ENCODE measurements around the gene CCIN.
"Not testable (repeated sequence)": the region's sequence is repeated elsewhere in the genome, so short reads cannot be mapped to it uniquely, and the experiment has no call there.

CCIN gene

GRCh38 chr9:36162211-36162738 is 6.9 kb upstream of the CCIN start:
- no peak for DNase-seq

- peak; percentile 6 to 58 for DNase-seq
Observed at GRCh38 chr9:36163049-36163785, 6.0 kb upstream of the CCIN start.

DNA sequence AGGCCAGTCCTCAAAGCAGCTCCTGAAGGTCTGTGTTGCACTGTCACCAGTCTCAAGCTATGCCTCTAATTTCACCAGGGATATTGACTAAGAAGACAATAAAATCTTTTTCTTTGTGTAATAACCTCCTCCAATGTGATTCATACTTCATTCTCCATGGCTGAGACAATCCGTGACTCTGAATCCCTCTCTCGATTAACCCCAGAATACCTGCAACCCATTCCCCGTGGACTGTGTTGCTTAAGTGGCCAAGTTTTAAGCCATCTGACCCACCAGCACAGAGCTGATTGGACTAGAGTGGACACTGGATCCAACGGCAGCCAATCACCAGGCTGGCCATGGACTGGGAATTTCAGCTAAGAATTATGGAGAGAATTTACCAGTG is 5.4 kb upstream of the CCIN start:
- DNase-seq = no peak

GRCh38 chr9:36164372-36164771 is 4.8 kb upstream of the CCIN start:
- DNase-seq = no peak

- DNase-seq = no peak
Observed at GRCh38 chr9:36164989-36165388, 4.2 kb upstream of the CCIN start.

DNA sequence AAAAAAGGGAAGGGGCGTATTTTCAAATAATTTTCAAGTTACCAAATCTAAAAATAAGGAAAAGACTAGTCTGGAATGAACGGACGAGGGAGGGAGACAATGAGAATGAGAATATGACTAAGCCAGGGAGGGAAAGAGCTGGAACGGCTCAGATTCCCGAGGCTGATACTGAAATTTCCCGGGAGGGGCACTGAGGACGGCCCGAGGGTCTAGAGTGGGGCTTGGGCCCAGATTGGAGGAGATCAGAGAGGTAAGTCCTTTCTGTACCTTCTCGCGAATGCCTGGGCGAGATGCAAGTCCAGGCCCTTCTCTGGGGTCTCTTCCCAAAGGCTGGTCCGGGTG is 3.4 kb upstream of the CCIN start:
- DNase-seq = no peak

- peak; percentile 50 to 85 for DNase-seq
Observed at GRCh38 chr9:36166168-36166927, 2.8 kb upstream of the CCIN start.

GRCh38 chr9:36169708-36170107 is 520 bp downstream of the CCIN start:
- DNase-seq = no peak

DNA sequence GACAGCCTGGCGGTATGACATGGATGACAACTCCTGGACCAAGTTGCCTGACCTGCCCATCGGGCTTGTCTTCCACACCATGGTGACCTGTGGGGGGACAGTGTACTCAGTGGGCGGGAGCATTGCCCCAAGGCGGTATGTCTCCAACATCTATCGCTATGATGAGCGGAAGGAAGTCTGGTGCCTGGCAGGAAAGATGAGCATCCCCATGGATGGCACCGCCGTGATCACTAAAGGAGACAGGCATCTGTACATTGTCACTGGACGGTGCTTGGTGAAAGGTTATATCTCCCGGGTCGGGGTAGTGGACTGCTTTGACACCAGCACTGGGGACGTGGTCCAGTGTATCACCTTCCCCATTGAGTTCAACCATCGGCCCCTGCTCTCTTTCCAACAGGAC is 1.3 kb downstream of the CCIN start:
- DNase-seq = no peak

DNA sequence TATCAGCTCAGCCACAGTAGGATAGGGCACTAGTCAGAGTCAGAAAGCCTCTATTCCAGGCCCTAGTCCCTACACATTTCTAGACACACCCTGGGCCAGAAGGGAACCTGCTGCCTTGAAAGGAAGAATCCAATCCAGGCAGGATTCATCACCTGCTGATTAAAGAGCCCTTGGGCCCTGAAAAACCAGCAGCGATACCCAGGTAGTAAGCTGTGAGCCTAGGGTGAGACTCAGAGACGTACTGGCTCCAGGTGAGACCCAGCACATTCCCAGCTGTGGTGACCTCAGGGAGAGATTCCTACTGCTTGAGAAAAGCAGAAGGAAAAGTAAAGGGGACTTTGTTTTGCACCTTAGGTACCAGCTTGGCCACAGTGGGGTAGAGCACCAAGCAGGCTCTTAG is 4.7 kb downstream of the CCIN start:
- no peak for DNase-seq

GRCh38 chr9:36174271-36174670 is 5.1 kb downstream of the CCIN start:
- DNase-seq = no peak

DNA sequence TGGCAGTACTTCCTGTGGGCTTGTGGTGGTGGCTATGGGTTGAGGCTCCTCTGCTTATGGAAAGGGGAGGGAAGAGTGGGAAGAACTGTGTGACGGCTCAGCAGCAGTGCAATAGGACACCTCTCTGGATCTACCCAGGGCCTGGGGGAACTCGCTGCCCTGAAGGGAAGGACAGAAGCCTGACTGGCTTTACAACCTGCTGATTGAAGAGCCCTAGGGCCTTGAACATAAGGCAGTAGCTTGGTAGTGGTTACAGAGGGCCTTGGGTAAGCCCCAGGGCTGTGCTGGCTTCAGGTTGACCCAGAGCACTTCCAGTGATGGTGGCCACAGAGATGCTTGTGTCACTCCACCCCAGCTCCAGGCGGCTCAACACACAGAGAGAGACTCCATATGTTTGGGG is 5.5 kb downstream of the CCIN start:
- DNase-seq = no peak

- not testable (repeated sequence) for DNase-seq
Observed at GRCh38 chr9:36175209-36175608, 6.0 kb downstream of the CCIN start.

DNA sequence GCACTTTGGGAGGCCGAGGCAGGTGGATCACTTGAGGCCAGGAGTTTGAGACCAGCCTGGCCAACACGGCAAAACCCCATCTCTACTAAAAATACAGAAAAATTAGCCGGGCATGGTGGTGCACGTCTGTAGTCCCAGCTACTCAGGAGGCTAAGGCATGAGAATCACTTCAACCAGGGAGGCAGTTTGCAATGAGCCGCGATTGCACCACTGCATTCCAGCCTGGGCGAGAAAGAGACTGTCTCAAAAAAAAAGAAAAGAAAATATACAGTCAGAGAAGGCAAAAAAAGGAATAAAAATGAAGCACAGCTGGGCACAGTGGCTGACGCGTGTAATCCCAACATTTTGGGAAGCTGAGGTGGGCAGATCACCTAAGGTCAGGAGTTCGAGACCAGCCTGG is 7.3 kb downstream of the CCIN start:
- not testable (repeated sequence) for DNase-seq

GRCh38 chr9:36177571-36177970 is 8.4 kb downstream of the CCIN start:
- no peak for DNase-seq

GRCh38 chr9:36180243-36180642 is 11.1 kb downstream of the CCIN start:
- DNase-seq = not testable (repeated sequence)

DNA sequence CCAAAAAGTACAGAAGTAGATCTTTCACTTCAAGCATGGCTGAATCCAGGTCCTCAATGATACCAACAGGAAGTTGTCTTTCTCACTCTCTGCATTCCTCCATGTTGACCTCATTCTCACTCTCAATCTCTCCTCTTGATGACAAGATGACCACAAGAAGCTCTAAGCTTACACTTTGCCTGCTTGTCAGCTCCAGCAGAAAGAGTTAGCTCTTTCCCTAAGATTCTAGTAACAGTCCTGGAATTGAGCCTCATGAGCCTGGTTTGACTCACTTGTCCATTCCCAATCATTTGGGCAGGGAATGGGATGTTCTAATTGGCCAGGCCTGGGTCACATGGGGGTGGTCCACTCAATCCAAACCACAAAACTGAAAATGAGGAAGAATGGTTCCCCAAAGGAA is 18.2 kb downstream of the CCIN start:
- no peak for DNase-seq

DNA sequence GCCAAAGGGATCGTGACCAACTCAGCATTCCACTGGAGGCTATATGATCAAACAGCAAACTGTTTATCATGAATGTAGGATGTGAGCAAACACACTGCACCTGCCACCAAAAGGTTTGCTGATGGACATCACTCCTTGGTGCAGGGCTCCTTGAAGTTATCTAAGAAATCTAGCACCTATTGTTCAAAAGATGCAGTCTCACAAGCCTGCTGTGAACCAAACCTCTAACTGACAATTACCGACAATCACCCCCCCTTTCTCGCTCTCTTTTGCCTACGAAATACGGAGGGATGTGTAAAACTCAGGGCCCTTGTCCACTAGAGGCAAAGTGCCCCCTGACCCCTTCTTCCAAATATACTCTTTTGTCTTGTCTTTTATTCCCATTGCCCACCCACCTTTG is 19.0 kb downstream of the CCIN start:
- DNase-seq = no peak

DNA sequence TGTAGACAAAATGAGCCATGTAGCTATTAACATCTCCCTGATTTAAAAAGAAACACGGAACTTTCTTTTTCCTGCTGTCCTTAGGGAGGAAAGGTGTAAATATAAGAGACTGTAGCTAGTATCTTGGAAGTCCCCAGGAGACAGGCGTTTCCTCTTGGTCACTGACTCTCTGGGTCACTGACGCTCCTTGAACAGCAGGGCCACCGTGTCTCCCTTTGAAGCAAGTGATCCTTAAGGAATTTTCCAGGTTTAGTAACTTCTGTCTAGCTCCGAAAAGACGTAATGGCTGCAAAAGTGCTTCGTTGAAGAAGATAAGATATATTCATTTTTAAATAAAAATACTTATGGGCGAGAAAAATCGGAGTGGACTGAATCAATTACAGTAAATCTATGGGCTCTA is 20.8 kb downstream of the CCIN start:
- no peak for DNase-seq

- DNase-seq = peak; percentile 98 to 99
Observed at GRCh38 chr9:36190388-36191289, 21.5 kb downstream of the CCIN start, which contains the start of gene CLTA. Gene CLTA, plus strand, starts transcription at chr9:36190921. Its CDS starts 136 bp downstream, at chr9:36191057.

DNA sequence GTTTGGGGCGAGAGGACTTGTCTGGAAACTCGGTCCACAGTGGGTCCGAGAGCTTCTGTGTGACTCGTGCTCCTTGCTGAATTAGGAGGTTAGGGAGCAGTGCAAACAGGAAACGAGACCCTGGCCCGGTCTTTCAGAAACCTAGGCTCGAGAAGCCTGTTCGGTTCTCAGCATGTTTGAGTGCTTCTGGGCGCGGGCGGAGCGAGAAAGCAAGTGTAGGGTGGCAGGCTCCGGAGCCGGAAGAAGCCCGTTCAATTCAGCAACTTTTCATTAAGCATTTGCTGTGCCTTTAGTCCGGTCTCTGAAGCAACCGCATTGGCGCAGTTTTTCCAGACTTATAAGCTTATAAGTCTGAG is 22.1 kb downstream of the CCIN start:
- DNase-seq = no peak

- DNase-seq = no peak
Observed at GRCh38 chr9:36191686-36192085, 22.5 kb downstream of the CCIN start.

GRCh38 chr9:36192196-36192595 is 23.0 kb downstream of the CCIN start:
- DNase-seq = peak in 1 of 2 experiments; percentile 9
